HG02642 (cell line): ENCODE data around the gene CUX1.

Experiments
- ATAC-seq: cut with Tn5 transposase; IDR thresholded peaks from one replicate; pipeline ENCODE4 v1.9.1; 2021; ENCODE audit warnings: mild to moderate bottlenecking; ENCODE audit not compliant: unreplicated experiment, poor library complexity

The CUX1 gene

DNA sequence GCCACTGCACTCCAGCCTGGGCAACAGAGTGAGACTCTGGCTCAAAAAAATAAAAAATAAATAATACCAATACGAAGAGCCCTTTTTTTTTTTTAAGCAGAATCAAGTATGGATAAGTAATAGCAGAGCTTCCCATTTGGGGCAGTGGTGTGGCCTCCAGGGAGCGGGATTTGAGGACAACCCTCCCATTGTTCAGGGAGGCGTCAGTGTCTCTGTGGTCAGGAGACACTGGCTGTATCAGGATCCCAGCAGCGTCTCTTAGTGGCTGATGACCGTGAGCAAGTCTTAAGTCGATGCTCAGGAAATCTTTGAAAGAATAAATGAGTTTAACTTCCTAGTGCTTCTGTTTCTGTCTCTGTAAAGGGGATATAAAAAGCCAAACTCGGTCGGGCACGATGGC, 444.0 kb downstream of the CUX1 start:
- no peak for ATAC-seq

DNA sequence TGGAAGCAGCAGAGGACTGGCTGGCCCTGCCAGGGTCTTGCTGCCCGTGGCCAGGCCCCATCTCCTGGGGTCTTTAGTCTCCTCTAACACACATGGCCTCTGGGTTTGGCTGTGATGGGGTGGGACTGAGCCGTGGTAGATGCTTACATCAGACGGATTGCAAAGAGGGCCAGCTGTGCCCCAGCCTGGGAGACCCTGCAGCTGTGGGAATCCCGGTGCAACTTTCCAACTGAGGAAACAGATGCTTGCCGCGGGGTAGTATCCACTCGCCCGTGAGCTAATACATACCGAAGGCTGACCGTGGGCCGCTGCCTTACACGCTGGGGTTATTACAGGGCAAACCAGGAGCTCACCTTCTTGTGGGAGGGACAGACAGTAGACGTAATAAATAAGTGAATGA, 445.1 kb downstream of the CUX1 start:
- ATAC-seq, result no peak

DNA sequence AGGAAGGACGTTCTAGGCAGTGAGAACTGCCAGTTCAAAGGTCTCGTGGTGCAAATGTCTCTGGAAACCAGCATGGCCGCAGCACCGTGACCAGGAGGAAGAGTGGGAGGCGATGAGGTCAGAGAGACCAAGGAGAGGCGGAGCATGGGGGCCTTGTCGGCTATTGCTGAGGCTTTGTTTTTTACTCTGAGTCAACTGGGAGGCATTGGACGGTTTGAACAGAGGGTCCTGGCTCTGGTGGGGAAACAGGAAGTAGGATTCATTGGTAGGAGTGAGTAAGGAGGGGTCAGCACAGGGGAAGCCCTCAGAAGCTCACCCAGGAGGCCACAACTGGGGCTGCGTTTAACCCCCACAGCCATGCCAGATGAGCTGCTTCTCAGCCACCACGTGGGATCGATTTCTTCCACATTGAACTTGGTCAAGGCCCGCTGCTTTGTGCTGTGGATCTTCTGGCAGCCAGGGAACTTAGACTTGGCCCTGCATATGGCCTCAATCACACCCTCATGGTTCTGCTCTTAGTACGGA, 447.0 kb downstream of the CUX1 start:
- no peak for ATAC-seq

DNA sequence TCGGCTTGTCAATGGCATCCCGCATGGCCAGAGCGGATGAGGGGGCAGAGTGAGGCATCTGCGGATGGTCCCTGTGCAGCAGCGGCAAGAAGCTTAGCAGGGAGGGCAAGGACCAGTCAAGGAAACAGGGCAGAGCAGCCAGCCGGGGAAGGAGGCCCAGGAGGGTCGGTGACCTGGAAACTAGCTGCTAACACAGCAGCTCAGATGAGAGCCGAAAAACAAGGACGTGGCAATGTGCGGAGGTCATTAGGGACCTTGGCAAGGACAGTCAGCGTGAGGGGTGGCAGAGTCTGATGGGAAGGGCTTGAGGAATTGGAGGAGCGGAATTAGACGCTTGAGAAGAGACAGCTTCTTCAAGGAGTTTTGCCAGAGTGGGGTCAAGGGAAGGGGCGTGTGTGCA, 449.1 kb downstream of the CUX1 start:
- ATAC-seq, result no peak

DNA sequence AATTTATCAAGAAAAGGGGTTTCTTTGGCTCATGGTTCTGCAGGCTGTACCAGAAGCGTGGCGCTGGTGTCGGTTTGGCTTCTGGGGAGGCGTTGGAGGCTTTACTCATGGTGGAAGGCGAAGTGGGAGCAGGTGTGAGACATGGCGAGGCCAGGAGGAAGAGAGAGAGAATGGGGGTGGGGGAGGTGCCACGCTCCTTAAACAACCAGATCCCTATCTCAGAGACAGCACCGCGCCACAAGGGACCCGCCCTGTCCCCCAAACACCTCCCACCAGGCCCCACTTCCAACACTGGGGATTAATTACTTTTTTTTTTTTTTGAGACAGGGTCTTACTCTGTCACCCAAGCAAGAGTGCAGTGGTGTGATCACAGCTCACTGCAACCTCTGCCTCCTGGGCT, 451.2 kb downstream of the CUX1 start:
- ATAC-seq, result no peak

DNA sequence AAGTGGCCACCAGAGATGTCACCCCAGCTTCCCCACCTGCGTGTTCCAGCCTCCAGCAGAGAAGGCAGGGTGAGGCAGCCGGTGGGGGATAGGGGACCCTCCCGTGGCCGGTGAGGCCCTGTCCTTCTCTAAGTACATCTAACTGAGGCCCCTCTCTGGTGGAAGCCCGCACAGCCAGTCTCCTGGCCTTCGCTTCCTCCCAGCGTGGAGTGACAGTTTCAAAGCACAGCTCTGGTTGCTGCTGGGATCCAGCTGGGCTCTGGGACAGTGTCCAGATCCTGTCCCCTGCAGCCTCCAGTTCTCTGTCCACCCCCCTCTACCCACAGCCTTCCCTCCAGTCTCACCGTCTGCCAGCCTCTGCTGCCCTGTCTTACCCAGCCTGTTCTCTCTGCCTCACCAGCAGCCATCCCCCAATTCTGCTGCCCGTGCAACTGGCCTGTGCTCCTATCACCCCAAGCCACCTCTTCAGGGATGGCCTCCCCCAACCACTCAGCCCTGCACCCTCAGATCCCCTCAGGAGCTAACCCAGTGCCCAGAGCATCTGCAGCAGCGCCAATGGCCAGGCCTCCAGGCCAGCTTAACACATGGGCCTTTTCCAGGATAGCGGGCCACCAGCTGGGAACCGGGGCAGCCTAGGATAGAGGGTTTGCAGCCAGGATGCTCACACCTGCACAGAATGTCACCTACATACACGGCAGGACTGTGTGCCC, 452.9 kb downstream of the CUX1 start:
- no peak for ATAC-seq

DNA sequence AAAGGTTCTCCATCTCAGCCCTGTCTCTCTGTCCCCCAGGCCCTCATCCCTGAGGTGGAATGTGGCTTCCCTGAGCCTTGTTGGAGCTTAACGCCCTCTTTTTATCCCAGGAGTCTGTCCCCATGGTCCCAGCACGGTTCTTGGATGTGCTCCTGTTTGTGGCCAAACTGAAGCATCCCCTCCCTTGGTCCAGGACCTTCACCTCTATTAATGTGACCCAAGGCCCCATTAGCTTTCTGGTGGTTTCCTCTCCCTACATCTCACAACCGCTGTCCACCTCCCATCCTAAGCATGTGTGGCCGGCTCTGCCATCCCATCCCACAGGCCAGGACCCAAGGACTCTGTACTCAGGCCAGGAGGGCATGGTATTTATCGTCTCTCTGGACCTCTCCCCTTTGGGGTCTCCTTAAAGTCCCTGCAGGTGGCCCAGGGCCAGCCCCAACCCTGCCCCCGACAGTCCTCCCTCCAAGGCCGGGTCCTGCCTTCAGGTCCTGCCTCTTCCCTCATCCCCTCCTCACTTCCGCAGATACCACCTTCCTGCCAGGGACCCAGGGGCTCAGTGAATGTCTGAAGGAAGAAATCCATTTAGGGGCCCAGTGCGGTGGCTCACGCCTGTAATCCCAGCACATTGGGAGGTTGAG, 453.9 kb downstream of the CUX1 start:
- ATAC-seq, result no peak

DNA sequence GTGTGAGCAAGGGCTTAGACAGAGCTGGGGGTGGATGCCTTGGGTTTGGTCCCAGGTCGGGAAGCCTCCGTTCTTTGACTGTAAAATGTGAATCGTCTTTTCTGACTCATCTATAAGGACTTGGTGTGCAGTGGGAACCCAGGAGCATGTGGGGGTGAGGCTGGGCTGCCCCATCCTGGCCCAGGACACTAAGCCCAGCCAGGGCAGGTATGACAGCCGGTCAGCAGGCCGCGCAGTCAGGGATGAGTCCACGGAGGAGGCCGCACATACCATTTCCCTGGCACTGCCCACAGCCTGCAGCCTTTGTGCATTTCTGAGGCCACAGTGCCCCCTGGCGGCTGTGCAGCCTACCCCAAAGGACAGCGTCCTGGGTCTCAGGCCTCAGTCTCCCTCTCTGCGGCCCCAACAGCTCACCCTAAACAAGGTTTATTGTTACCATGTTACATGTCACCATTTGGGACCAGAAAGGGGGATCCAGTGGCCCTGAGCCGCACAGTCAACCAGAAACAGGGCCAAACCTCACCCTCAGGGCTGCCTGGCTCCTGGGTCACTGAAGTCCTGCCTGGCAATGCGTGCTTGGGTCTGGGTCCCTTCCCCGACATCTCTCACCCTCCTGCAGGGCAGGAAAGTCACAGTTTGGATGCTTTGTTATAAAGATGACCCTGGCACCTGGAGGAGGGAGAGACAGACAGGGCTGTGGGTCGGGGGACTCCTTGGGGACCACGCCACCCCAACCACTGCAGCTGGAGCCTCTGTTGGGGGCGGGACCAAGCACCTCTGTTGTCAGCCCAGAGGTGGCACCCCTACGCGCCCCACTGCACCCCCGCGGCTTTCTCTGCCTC, 454.9 kb downstream of the CUX1 start:
- ATAC-seq, result no peak

DNA sequence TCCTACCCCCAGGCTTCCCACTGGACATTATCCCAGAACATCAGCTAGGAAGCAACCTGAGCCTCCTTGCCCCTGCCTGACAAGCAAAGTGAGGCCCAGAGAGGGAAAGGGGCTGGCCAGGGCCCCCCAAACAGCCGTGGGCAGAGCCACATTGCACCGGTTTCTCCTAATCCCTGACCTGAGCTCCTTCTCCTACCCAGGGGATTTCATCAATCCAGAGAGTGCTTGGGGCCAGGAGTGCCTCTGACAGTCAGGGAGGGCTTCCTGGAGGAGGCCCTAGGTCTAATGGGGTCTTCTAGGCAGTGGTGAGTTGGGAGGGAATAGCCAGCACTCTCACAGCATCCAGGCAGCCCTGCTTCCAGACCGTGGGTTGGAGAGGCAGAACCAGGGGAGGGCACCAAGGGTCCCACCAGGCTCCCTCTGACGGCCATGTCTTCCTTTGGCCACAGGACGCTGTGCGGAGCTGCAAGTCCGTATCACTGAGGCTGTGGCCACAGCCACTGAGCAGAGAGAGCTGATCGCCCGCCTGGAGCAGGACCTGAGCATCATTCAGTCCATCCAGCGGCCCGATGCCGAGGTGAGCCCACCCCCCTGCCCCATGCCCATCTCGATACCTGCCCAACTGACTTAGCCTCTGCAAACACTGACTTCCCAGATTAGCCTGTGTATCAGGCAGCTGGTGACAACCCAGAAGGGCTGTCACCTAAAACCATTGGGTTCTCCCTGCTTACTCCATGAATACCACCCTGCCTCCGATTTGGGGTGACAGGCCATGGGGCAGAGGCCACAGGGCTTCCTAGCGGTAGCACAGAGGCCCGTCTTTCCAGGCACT, 455.7 kb downstream of the CUX1 start:
- no peak for ATAC-seq

DNA sequence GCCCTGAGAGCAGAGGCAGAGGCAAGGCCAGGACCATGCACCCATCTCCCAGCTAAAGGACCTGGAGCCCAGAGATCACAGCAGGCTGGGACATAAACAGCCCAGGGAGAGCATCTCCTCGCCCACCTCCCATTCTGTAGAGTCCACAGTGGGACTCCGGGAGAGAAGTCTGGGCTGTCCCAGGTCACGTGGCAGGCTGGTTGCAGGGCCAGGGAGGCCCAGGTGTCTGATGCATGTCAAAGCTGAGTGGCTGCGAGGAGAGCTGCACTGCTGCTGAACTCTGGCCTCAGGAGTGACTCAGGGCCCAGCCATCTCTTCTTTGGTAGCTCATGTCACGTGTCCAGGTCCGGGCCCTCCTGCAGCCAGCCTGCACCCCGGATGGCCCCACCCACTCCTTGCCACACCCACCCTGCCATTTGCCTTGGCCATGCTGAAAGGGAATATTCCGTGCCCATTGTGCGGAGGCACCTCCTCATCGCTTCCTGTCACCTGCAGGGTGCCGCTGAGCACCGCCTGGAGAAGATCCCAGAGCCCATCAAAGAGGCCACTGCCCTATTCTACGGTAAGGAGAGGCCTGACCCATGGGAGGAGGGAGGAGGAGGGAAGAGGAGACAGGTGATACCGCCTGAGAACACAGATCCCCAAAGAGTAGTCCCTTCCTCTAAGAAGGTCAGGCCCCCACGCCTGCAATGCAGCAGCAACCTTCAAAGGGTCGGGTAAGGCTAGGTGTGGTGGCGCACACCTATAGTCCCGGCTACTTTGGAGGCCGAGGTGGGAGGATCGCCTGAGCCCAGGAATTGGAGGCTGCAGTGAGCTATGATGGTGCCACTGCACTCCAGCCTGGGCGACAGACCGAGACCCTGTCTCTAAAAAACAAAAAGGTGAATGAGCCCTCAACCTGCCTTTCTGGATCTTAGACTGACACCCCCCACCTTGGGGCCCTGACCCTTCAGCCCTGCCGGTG, 456.6 kb downstream of the CUX1 start:
- no peak for ATAC-seq

DNA sequence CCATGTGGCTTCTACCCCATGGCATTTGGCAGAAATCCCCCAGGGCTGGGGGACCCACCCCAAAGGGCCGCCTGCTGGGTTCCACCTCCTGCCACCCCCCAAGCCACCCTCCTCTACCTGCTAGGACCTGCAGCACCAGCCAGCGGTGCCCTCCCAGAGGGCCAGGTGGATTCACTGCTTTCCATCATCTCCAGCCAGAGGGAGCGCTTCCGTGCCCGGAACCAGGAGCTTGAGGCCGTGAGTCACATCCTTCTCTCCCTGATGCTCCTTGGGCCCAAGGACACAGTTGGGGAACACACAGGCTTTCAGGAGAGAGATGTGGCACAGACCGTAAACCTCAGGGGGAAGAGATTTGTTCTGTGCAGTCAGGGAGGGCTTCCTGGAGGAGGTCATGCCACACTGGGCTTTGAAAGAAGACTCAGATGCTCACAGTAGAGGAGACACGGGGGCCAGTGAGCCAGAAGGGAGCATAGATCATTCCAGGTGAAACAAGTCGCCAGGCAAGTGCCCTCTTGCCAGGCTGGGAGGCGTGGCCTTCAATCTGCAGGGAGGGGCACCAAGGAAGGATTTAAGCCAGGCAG, 457.8 kb downstream of the CUX1 start:
- ATAC-seq, result no peak

DNA sequence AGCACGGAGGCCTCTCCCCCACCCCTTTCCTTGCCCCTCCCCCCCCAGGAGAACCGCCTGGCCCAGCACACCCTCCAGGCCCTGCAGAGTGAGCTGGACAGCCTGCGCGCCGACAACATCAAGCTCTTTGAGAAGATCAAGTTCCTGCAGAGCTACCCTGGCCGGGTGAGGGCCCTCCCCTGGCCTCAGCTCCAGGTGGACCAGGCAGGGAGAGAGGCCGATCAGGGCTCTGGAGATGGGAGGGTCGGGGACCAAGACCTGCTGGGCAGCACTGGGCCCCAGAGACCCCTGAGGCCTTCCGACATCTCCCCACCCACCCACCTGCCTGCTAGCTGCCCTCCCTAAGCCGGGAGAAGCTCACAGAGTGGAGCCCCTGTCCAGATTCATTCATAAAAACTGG, 460.5 kb downstream of the CUX1 start:
- ATAC-seq, result no peak

DNA sequence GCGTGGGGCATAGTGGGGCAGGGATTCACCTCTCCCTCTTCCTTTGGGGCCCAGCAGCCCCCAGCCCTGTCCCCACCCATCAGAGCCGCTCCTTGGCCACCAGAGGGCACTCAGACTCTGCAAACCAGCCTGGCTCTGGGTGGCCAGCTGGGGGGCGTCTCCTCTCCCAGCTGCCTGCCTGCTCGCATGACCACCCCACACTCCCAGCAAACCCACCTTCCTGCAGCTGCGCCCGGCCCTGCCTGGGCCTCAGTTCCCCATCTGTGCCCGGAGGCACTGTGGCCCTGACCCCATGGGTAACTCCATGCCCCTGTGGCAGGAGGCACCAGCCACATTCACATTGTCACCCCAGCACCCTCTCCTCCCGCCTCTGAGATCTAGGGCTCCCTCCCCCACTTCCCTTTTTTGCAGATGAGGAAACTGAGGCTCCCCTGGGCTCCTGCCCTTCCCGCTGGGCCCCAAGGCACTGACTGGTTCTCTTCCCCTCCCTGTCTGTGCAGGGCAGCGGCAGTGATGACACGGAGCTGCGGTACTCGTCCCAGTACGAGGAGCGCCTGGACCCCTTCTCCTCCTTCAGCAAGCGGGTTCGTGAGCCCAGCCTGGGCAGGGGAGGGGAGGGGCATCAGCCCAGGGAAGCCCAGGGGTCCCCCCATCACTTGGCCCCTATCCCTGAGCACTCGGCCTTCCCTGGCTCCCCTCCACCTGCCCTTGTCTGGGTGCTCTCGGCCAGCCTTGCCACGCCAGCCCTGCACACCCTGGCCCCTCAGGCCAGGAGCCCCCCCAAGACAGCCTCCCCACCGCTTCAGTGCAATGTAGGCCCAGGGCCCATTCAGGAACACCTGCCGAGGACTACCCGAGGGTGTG, 462.3 kb downstream of the CUX1 start:
- ATAC-seq, result peak; percentile 72

DNA sequence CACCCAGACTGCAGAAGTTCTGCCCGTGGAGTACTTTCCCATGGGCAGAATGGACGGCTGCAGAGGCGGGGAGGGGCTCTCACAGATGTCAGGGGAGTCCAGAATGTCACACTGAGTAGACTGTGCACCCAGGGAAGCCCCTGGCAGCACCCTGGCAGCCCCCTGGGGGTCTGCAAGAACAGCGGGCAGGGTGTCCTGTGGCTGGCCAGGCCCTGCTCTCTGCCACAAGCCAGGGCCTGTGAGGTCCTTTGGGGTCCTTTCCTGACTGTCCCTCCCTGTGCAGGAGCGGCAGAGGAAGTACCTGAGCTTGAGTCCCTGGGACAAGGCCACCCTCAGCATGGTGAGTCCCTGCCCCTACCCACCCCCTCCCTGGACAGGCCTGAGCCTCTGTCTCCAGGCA, 463.1 kb downstream of the CUX1 start:
- no peak for ATAC-seq

DNA sequence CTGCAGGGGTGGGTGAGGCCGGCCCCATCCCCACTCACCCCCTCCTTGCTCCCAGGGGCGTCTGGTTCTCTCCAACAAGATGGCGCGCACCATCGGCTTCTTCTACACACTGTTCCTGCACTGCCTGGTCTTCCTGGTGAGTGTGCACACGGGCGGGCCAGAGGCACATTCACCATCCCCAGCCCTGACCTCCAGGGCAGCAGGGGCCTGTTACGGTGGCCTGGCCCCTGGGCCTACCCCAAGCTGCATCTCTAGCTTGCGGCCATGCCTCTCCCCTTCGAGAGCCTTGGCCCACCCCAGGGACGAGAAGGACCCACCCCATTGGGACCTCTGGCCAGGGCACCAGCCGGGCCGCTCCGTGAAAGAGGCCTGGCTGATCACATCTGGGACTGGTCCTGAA, 464.4 kb downstream of the CUX1 start:
- ATAC-seq, result no peak

DNA sequence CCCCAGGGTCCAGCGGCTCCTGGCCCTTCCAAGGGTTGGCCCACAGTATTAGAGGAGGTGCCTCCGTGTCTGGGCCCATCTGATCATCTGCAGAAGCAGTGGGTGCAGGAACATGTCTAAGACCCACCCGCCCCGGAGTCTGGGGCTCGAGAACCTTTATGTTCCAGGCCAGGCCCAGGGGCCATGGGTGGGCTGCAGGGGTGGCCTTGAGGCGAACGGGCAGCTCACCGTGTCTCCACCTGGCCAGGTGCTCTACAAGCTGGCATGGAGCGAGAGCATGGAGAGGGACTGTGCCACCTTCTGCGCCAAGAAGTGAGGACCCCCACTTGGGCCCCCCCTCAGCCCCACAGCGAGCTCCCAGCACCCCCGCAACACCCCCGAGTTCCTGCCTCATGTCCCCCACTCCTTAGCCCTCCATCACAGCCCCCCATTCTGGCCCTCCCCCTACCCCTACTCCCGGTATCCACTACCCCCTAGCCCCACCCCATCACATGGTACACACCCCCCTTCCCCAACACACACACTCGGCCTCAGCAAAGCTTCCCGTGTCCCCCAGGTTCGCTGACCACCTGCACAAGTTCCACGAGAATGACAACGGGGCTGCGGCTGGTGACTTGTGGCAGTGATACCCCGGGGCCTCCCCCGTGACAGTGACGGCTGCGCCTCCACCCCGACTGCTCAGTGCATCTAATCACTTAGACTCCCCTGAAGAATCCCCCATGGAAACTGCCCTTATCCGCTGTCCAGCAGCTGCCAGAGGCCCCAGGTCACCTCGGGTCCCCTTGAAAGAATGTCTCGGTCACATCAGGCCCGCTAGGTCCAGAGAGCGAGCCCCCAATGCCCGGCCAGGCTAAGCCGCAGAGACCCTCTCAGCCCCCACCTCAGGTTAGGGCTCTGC, 465.3 kb downstream of the CUX1 start:
- no peak for ATAC-seq
